Fibroblast of the aortic adventitia (primary cell): Measurements from ENCODE around the gene BCL11B. TPM values are rescaled to one million over a fixed set of nuclear protein-coding genes. Genes with fewer than 3 reads are reported as not detected.

Experiments used
- DNase-seq: peaks from one replicate; pipeline ENCODE4 v3.0.0-alpha.2; 2010; ENCODE audit warnings: low read depth
- H3K4me3 ChIP-seq: 2 replicates; pipeline ENCODE4 v1.5.1; 2011; ENCODE audit warnings: low read depth, mild to moderate bottlenecking, control low read depth, low read length, moderate library complexity
- total RNA-seq: library from RNA; depleted of rRNA; stranded (reverse); fragments of >200 nt; gene quantifications from 2 replicates; pipeline ENCODE4 v1.2.3, GENCODE V29; 2012; ENCODE audit warnings: low replicate concordance
- TF ChIP-seq, protein P1 (sequence below): IDR thresholded peaks from 2 replicates; pipeline ENCODE4 v1.5.1; 2011; ENCODE audit warnings: mild to moderate bottlenecking, low read length, control low read depth, inconsistent platforms; ENCODE audit not compliant: insufficient read depth

The BCL11B gene
- total RNA-seq, 1 donor = 0.09 TPM

DNA sequence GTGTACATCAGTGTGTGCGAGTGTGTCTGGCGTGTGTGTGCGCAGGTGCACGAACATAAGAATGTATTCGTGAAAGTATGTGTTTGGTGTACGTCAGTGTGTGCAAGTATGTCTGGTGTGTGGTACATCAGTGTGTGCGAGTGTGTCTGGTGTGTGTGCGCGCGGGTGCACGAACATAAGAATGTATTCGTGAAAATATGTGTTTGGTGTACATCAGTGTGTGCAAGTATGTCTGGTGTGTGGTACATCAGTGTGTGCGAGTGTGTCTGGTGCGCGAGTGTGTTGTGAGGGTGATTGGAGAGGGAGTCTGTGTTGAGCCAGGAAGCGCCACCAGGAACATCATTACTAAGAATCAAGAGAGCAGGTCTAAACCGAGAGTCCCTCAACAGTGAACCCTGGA lies 143.8 kb downstream of the BCL11B start:
- no peak for DNase-seq
- no peak overlapping the region for H3K4me3 ChIP-seq
- TF ChIP-seq, protein P1, sequence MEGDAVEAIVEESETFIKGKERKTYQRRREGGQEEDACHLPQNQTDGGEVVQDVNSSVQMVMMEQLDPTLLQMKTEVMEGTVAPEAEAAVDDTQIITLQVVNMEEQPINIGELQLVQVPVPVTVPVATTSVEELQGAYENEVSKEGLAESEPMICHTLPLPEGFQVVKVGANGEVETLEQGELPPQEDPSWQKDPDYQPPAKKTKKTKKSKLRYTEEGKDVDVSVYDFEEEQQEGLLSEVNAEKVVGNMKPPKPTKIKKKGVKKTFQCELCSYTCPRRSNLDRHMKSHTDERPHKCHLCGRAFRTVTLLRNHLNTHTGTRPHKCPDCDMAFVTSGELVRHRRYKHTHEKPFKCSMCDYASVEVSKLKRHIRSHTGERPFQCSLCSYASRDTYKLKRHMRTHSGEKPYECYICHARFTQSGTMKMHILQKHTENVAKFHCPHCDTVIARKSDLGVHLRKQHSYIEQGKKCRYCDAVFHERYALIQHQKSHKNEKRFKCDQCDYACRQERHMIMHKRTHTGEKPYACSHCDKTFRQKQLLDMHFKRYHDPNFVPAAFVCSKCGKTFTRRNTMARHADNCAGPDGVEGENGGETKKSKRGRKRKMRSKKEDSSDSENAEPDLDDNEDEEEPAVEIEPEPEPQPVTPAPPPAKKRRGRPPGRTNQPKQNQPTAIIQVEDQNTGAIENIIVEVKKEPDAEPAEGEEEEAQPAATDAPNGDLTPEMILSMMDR = no peak

DNA sequence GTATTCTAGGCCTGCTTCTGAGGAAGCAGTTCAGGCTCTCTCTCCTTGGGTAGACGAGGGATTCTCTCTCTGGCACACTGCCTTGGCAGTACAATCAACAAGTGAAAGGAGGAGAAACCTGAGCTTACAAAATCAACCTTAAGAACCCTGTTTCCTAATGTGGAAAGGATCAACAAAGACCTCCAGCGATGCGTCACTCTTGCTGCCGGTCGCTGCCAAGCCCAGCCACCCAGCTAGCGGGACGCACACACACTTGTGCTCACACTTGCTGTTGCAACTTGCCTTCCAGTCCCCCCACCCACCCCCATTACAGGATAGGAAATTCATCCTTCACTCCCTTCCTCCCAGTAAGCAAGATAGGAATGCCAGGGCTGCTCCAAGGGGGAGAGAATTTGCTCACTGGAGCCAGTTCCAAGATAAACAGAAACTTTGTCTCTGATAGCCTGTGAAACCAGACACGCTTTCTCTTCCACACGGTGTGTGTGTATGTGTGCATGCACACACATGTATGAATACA lies 144.3 kb downstream of the BCL11B start:
- no peak overlapping the region for H3K4me3 ChIP-seq
- TF ChIP-seq, protein P1 = no peak
- no peak for DNase-seq

DNA sequence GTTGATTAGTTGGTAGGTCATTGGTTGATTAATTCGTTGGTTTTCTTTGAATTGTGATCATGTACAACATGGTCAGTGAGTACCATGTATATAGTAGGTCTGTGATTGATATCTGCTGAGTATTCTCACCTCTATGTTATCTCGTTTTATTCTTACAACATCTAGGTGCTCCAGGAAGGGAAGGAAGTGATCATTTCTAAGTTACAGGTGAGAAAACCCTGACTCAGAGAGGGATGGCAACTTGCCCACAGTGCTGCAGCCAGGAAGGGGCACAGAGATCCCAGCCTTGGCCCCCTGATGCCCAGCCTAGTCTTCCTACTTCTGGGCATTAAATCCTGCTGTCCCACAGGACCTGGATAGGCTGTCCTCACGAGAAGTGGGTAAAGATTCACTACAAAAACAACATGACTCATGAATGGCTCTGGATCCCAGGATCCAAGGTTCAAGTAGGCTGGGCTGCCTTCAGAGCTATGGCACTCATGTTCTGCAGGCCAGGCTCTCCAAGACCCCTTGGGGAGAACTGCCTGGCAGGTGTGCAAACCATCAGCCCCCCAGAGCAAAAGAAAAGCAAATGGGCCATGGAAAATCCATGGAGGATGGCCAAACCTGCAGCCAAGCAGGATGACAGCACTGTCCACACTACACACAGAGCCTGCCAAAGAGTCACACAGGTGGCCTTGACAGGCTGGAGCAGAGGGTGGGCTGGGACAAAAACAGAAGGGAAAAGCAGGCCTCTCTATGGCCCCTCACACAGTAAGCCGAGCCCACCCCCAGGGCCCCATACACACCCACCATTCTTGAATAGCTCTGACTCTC lies 146.2 kb downstream of the BCL11B start:
- no peak overlapping the region for H3K4me3 ChIP-seq
- TF ChIP-seq, protein P1 = no peak
- no peak for DNase-seq

DNA sequence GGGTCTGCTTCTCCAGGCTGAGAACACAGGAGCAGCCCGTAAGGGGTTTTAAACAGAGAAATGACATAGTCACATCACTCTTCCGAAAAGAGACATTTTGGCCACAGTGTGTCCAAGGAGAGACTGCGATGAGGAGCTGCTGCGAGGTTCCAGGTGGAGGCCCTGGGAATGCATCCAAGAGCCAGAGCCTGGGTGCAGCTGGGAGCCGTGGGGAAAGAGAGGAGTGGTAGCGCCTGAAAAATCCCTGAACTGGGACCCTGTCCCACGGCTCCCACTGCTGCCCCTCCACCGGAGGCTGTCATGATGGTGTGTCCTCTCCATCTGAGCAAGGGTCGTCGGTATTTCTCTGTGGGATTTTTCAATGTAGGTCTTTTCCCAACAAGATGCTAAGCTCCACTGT lies 146.9 kb downstream of the BCL11B start:
- no peak overlapping the region for H3K4me3 ChIP-seq

DNA sequence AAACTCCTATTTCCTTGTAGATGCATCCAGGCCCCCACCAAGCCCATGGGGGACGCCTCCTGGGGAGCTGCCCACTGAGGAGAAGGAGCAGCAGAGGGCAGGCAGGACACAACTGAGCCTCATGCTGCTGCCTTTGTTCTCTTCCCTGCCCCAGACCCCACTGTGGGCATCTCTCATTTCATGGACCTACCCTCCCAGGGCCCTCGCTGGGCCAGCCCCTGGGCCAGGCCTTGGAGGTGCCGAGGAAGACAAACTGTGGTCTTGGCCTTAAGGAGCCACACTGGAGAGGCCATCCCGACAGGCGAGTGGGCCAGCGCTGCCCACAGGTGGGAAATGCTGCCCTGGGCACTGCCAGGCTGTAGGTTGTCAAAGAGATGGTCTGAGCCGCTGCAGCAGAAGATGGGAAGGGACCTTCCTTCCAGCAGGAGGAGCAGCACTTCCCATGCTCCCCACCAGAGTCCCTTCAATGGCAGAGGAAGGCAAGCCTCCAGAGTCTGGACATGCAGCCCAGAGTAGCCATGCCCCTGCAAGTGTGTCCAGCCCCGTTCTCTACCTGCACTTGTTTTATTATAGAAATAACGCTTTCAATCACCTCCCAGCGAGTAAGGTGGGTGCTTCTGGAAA lies 147.4 kb downstream of the BCL11B start:
- TF ChIP-seq, protein P1 = no peak
- DNase-seq = no peak
- H3K4me3 ChIP-seq = no peak overlapping the region

More for the DNA sequence above, 146.9 kb downstream of the BCL11B start:
- DNase-seq = no peak
- TF ChIP-seq, protein P1 = no peak

DNA sequence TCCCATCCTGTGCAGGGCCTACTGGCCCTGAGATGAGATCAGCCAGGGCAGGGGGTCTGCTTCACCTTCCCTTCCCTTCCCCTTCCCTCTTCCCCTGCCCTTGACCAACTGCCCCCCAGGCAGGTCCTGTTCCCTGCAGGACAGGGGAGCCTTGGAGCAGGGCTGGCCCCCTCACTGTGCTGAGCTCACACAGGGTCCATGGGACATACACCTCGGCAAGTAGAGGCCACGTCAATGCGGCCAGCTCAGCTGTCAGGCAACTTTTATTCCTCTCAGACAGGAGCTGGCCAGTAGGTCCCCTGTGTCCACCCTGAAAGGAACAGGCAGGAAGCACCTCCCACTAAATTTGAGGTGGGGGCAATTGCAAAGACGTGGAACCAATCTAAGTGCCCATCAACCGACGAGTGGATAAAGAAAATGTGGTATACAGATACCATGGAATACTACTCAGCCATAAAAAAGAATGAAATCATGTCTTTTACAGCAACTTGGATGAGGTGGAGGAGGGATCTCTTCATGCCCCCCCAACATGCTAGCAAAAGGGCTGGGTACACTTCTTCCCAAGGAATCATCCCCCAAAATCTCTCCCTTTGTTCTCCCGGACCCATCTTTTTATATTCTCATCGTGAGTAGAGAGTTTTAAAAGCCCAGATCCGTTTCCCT lies 148.7 kb downstream of the BCL11B start:
- DNase-seq = no peak
- TF ChIP-seq, protein P1 = no peak
- H3K4me3 ChIP-seq = no peak overlapping the region
